ENCODE results near the gene INPP5K.

- TF ChIP-seq CTCF (IDR thresholded peaks at IDR 0.05; ENCODE audit: low read length) (no peak), EZH2phosphoT487 (IDR thresholded peaks at IDR 0.05; ENCODE audit: low read length) (no peak)
Observed at GRCh38 chr17:1551741-1552140, 35.3 kb upstream of the INPP5K start.

Data from MM.1S (cell line).